ENCODE measurements around the gene HOXB13.

HOXB13 gene

DNA sequence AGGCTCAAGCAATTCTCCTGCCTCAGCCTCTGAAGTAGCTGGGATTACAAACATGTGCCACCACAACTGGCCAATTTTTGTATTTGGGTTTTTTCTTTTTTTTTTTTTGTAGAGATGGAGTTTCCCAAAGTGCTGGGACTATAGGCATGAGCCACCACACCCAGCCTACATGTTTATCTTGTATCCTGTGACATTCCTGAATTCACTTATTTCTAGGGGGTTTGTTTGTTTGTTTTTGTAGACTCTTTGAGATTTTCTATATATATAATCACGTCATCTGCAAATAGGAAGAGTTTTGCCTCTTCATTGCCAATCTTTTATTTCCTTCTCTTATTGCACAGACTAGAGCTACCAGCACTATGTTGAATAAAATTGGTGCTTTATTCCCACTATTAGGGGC is 35.4 kb downstream of the HOXB13 start:
- TF ChIP-seq, protein P1, sequence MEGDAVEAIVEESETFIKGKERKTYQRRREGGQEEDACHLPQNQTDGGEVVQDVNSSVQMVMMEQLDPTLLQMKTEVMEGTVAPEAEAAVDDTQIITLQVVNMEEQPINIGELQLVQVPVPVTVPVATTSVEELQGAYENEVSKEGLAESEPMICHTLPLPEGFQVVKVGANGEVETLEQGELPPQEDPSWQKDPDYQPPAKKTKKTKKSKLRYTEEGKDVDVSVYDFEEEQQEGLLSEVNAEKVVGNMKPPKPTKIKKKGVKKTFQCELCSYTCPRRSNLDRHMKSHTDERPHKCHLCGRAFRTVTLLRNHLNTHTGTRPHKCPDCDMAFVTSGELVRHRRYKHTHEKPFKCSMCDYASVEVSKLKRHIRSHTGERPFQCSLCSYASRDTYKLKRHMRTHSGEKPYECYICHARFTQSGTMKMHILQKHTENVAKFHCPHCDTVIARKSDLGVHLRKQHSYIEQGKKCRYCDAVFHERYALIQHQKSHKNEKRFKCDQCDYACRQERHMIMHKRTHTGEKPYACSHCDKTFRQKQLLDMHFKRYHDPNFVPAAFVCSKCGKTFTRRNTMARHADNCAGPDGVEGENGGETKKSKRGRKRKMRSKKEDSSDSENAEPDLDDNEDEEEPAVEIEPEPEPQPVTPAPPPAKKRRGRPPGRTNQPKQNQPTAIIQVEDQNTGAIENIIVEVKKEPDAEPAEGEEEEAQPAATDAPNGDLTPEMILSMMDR (IDR thresholded peaks at IDR 0.05) = no peak
- no peak overlapping the region for H3K9ac ChIP-seq
- no peak overlapping the region for H3K27ac ChIP-seq
- no peaks in the 10 kb centered on the region for H3K36me3 ChIP-seq (ENCODE audit: control insufficient read depth, insufficient read depth, low read length)
- no peaks in the 10 kb centered on the region for H3K27me3 ChIP-seq (ENCODE audit: control insufficient read depth, insufficient read depth, low read length)
- no peaks in the 10 kb centered on the region for H3K79me2 ChIP-seq
- H3K4me3 ChIP-seq (ENCODE audit: low read depth, low read length) = no peak overlapping the region
- no peak overlapping the region for H2AFZ ChIP-seq
- H3K4me1 ChIP-seq = no peaks in the 10 kb centered on the region
- H3K9me3 ChIP-seq (ENCODE audit: control insufficient read depth, low read length) = no peaks in the 10 kb centered on the region
- H3K4me2 ChIP-seq (ENCODE audit: low read length) = no peak overlapping the region

DNA sequence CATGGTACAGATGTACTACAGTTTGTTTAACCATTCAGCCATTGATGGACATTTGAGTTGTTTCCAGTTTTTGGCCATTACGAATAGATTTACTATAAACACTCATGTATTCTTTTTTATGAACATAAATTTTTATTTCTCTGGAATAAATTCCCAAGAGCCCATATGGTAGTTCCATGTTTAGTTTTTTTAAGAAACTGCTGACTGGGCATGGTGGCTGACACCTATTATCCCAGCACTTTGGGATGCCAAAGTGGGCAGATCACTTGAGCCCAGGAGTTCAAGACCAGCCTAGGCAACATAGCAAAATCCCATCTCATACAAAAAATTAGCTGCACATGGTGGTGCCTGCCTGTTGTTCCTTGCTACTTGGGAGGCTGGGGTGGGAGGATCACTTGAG is 36.5 kb downstream of the HOXB13 start:
- TF ChIP-seq, protein P1 (IDR thresholded peaks at IDR 0.05) = no peak
- Histone ChIP-seq H3K79me2 (no peaks in the 10 kb centered on the region), H3K9ac (no peak overlapping the region)

DNA sequence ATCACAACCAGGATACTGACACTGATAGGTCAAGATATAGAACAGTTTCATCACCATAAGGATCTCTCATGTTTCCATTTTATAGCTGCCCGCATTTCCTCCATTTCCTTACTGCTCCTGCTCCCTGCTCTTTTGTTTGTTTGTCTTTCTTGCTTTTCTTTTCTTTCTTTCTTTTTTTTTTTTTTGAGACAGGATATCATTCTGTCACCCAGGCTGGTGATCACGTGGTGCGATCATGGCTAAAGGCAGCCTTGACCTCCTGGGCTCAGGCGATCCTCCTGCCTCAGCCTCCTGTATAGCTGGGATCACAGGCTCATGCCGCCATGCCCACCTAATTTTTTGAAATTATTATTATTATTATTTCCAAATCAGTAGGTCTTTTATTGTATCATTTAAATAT is 37.9 kb downstream of the HOXB13 start:
- Histone ChIP-seq H2AFZ (no peak overlapping the region), H3K4me3 (ENCODE audit: low read depth, low read length) (no peak overlapping the region), H3K4me2 (ENCODE audit: low read length) (no peak overlapping the region), H3K36me3 (ENCODE audit: control insufficient read depth, insufficient read depth, low read length) (no peaks in the 10 kb centered on the region), H3K27ac (no peak overlapping the region), H3K9ac (no peak overlapping the region), H3K27me3 (ENCODE audit: control insufficient read depth, insufficient read depth, low read length) (no peaks in the 10 kb centered on the region), H3K4me1 (no peaks in the 10 kb centered on the region), H3K9me3 (ENCODE audit: control insufficient read depth, low read length) (no peaks in the 10 kb centered on the region), H3K79me2 (no peaks in the 10 kb centered on the region)
- TF ChIP-seq, protein P1 (IDR thresholded peaks at IDR 0.05) = no peak

More for the DNA sequence above, 36.5 kb downstream of the HOXB13 start:
- Histone ChIP-seq H3K27me3 (ENCODE audit: control insufficient read depth, insufficient read depth, low read length) (no peaks in the 10 kb centered on the region), H3K27ac (no peak overlapping the region), H2AFZ (no peak overlapping the region), H3K4me1 (no peaks in the 10 kb centered on the region), H3K36me3 (ENCODE audit: control insufficient read depth, insufficient read depth, low read length) (no peaks in the 10 kb centered on the region), H3K4me3 (ENCODE audit: low read depth, low read length) (no peak overlapping the region), H3K9me3 (ENCODE audit: control insufficient read depth, low read length) (no peaks in the 10 kb centered on the region), H3K4me2 (ENCODE audit: low read length) (no peak overlapping the region)

DNA sequence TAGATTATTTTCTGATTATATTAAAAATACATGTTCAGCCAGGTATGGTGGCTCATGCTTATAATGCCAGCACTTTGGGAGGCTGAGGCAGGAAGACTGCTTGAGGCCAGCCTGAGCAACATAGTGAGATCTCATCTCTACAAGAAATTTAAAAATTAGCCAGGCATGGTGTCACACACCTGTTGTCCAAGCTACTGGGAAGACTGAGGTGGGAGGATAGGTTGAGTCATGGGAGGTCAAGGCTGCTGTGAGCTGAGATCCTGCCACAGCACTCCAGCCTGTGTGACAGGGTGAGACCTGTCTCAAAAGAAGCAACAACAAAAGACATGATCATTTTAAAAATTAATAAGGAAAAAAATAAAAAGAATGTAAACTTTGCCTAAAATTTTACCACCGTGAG is 46.9 kb downstream of the HOXB13 start:
- H2AFZ ChIP-seq = no peak overlapping the region
- H3K27me3 ChIP-seq (ENCODE audit: control insufficient read depth, insufficient read depth, low read length) = no peaks in the 10 kb centered on the region
- H3K79me2 ChIP-seq = no peaks in the 10 kb centered on the region
- H3K9me3 ChIP-seq (ENCODE audit: control insufficient read depth, low read length) = no peaks in the 10 kb centered on the region
- H3K4me2 ChIP-seq (ENCODE audit: low read length) = no peak overlapping the region
- H3K27ac ChIP-seq = no peak overlapping the region
- H3K9ac ChIP-seq = no peak overlapping the region
- H3K36me3 ChIP-seq (ENCODE audit: control insufficient read depth, insufficient read depth, low read length) = no peaks in the 10 kb centered on the region
- no peaks in the 10 kb centered on the region for H3K4me1 ChIP-seq
- TF ChIP-seq, protein P1 (IDR thresholded peaks at IDR 0.05) = no peak
- no peak overlapping the region for H3K4me3 ChIP-seq (ENCODE audit: low read depth, low read length)

DNA sequence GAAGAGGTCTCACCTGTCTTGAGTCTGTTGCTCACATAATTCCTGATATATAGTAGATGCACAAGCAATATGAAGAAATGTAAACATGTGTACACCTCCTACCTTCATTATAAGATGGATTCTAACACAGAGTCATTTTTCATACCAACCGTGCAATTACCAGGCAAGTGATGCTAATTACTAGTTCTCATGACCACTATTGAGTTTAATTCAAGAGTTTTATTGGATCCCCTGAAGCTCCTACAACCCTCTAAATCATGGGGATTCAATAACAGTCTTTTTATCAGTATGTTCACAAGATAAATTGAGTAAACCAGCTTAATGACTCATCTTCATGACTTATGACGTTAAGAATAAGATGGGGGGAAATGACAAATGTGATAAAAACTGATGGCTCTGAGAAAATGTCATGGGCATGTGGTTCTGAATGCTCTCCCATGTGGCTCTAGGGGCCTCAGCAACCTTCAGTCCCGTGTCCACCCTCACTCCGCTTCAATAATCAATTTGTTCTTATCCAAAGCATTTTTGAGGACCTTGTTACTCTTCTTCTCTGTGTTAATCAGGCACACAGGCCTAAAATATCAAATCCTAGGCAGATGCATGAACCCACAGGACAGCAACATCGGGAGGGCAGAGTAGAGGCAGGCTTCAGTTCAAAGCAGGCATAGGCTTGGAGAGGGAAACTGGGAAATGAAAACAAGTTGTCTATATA is 49.0 kb downstream of the HOXB13 start:
- Histone ChIP-seq H3K36me3 (ENCODE audit: control insufficient read depth, insufficient read depth, low read length) (no peaks in the 10 kb centered on the region), H3K27me3 (ENCODE audit: control insufficient read depth, insufficient read depth, low read length) (no peaks in the 10 kb centered on the region), H3K4me1 (no peaks in the 10 kb centered on the region), H3K4me3 (ENCODE audit: low read depth, low read length) (no peak overlapping the region), H3K9ac (no peak overlapping the region), H3K79me2 (no peaks in the 10 kb centered on the region), H3K9me3 (ENCODE audit: control insufficient read depth, low read length) (no peaks in the 10 kb centered on the region), H3K27ac (no peak overlapping the region), H3K4me2 (ENCODE audit: low read length) (no peak overlapping the region), H2AFZ (no peak overlapping the region)
- TF ChIP-seq, protein P1 (IDR thresholded peaks at IDR 0.05) = no peak

All from parathyroid adenoma (tissue), 2 donors.